OCI-LY1 (cell line): ENCODE measurements around the gene SLC6A18.

ENCODE experiments used
- CTCF ChIP-seq: fragments of 200-600 bp; sonication (generic), shearing (Covaris generic); IDR thresholded peaks from 2 replicates; pipeline ENCODE4 v1.5.1; 2017; ENCODE audit warnings: mild to moderate bottlenecking, antibody characterized with exemption, low read length, moderate library complexity, mixed read lengths
- EZH2 ChIP-seq: fragments of 200-600 bp; sonication (generic), shearing (Covaris generic); IDR thresholded peaks from 2 replicates; pipeline ENCODE4 v1.8.0; 2017; ENCODE audit warnings: borderline replicate concordance, mixed run types, mild to moderate bottlenecking, antibody characterized with exemption, low read length, moderate library complexity, mixed read lengths

DNA sequence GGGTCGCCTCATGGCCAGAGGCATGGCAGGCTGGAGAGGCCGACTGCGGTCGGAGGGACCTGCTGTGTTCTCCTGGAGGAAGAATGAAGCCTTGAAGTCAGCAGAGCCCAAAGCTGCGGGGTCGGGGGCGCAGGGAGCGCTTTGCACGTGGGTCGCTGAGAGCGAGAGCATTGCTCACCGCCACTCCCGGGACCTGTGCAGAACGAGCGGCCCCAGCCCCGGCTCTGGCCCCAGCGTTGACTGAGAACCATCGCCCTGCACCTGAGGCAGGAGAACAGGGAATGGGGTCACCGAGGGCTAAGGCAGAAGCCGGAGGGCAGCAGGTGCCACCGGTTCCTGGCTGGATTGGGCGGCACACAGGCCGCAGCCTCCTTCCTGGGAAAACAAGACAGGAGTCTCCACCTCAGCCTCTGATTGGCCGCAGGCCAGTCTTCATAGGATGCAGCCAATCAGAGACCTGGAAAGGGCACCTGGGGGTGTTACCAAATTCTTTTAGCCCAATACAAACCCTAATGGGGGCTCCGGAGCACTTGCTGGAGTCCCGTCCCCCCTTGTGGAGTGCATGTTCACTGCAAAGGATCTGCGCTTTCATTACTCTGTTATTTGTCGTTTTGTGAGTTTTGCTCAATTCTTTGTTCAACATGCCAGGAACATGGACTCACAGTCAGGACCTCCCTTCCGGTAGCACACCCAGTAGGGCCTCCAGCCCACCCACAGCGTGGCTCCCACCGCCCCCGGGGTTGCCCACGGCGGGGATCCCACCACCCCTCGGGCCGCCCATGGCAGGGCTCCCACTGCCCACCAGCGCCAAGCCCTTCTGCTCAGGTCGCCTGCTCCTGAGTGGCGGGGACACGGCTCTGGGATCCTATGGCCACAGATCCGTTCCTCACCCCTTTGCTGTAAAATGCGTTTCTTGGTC lies 48.4 kb upstream of the SLC6A18 start:
- TF ChIP-seq CTCF (no peak), EZH2 (no peak)
